Kidney epithelial cell (primary cell): Measurements from ENCODE around the gene EMC1. TPM values are rescaled to one million over a fixed set of nuclear protein-coding genes. Genes with fewer than 3 reads are reported as not detected.

Source experiments
- DNase-seq: peaks from one replicate; pipeline ENCODE4 v3.0.0-alpha.2; 2010; ENCODE audit warnings: low read depth
- H3K27me3 ChIP-seq: 2 replicates; pipeline ENCODE4 v1.6.0; 2011; ENCODE audit warnings: low read length; ENCODE audit not compliant: control insufficient read depth, insufficient read depth
- H3K36me3 ChIP-seq: 2 replicates; pipeline ENCODE4 v1.5.1; 2011; ENCODE audit warnings: low read length; ENCODE audit not compliant: control insufficient read depth, insufficient read depth
- H3K4me3 ChIP-seq: 2 replicates; pipeline ENCODE4 v1.5.1; 2011; ENCODE audit warnings: low read depth, mild to moderate bottlenecking, control low read depth, low read length
- CTCF ChIP-seq: IDR thresholded peaks from 2 replicates; pipeline ENCODE4 v1.5.1; 2011; ENCODE audit warnings: mild to moderate bottlenecking, moderate library complexity, low read length, control low read depth, inconsistent platforms; ENCODE audit not compliant: insufficient read depth, poor library complexity, severe bottlenecking
- total RNA-seq: library from RNA; depleted of rRNA; stranded (reverse); fragments of >200 nt; gene quantifications from 2 replicates; pipeline ENCODE4 v1.2.3, GENCODE V29; 2015

Gene EMC1
- total RNA-seq, 1 donor from 2014 or later, result 79.1 TPM

- TF ChIP-seq CTCF, result no peak
- H3K27me3 ChIP-seq, result no peaks in the 10 kb centered on the region
- H3K36me3 ChIP-seq, result peaks cover 2% of the 10 kb centered on the region
Observed at GRCh38 chr1:19166066-19166465, 85.3 kb downstream of the EMC1 start.

More at GRCh38 chr1:19166066-19166465, 85.3 kb downstream of the EMC1 start:
- DNase-seq, result no peak
- no peak overlapping the region for H3K4me3 ChIP-seq

Other genes with a start within 250 kb of the EMC1 start
- 125 and 128 TPM in 2 replicates for gene UBR4, start 41.3 kb downstream of the EMC1 start, total RNA-seq
- 44.4 and 47.4 TPM in 2 replicates for gene MRTO4, start 281 bp upstream of the EMC1 start, total RNA-seq
- gene AKR7A3, start 37.2 kb upstream of the EMC1 start, total RNA-seq, result 0.33 and 0.75 TPM in 2 replicates
- gene AKR7A2, start 60.6 kb upstream of the EMC1 start, total RNA-seq, result 85.6 and 97.4 TPM in 2 replicates
- gene SLC66A1, start 60.8 kb upstream of the EMC1 start, total RNA-seq, result 48.8 and 50.6 TPM in 2 replicates
- 93.6 and 105 TPM in 2 replicates for gene CAPZB, start 234.0 kb upstream of the EMC1 start, total RNA-seq